Endothelial cell (in vitro differentiated cells): ENCODE measurements around the gene RPS13. TPM values are rescaled to one million over a fixed set of nuclear protein-coding genes. Genes with fewer than 3 reads are reported as not detected.

Experiments
- DNase-seq: peaks from one replicate; pipeline ENCODE4 v3.0.0; 2021; ENCODE audit warnings: low spot score
- H3K27ac Mint-ChIP-seq: one replicate; pipeline ENCODE4 v1.8.0; 2021; ENCODE audit warnings: mixed read lengths, inconsistent platforms; ENCODE audit not compliant: unreplicated experiment
- H3K27me3 Mint-ChIP-seq: one replicate; pipeline ENCODE4 v1.8.0; 2021; ENCODE audit warnings: mild to moderate bottlenecking, moderate library complexity, mixed read lengths, inconsistent platforms; ENCODE audit not compliant: unreplicated experiment
- H3K36me3 Mint-ChIP-seq: one replicate; pipeline ENCODE4 v1.8.0; 2021; ENCODE audit warnings: mild to moderate bottlenecking, low read depth, mixed read lengths, inconsistent platforms; ENCODE audit not compliant: unreplicated experiment
- H3K4me1 Mint-ChIP-seq: one replicate; pipeline ENCODE4 v1.8.0; 2021; ENCODE audit warnings: mild to moderate bottlenecking, mixed read lengths, inconsistent platforms; ENCODE audit not compliant: unreplicated experiment
- H3K4me3 Mint-ChIP-seq: one replicate; pipeline ENCODE4 v1.8.0; 2021; ENCODE audit warnings: mild to moderate bottlenecking, mixed read lengths, inconsistent platforms; ENCODE audit not compliant: unreplicated experiment
- H3K9me3 Mint-ChIP-seq: one replicate; pipeline ENCODE4 v1.8.0; 2021; ENCODE audit warnings: mixed read lengths, inconsistent platforms; ENCODE audit not compliant: unreplicated experiment
- CTCF ChIP-seq: fragments of 200-600 bp; sonication (generic); IDR thresholded peaks from one replicate; pipeline ENCODE4 v1.5.0; 2021; ENCODE audit warnings: antibody characterized with exemption; ENCODE audit not compliant: unreplicated experiment
- total RNA-seq: library from RNA; stranded (reverse); fragmentation: NEBNext Ultra II Directional; extraction: Animal tissue kit (Norgen Biotek cat#: 25700); gene quantifications from one replicate; pipeline ENCODE4 v1.2.1, GENCODE V29; 2021; ENCODE audit not compliant: unreplicated experiment

Gene RPS13
- total RNA-seq, 1 donor from 2014 or later = 1,185 TPM

DNA sequence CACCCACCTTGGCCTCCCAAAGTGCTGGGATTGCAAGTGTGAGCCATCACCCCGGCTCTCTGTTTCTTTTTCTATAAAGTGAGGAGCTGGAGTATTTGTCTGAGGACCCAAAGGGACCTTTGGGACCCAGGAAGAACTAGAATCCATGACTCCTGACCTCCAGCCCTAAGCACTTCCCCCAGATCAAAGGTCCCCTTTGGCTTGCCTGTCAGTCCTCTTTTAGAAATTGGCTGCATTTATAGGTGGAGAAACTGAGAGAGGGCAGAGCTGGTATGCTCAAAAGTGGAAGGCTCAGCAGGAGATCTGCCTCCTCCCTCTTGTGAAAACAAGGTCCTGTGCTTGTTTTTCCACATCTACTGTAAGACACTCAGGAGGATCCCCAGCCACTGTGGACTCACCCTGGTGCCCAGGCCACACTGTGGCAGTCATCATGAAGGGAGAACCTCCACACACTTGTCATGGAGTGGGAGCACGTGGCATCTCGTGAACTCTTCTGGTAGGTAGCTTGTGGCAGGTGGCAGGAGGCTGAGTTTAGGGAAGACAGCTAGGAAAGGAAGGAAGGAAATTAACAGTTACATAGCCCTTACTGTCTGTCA, 50.9 kb downstream of the RPS13 start:
- H3K9me3 Mint-ChIP-seq = no peaks in the 10 kb centered on the region
- H3K36me3 Mint-ChIP-seq = peaks cover 3% of the 10 kb centered on the region
- H3K27me3 Mint-ChIP-seq = no peaks in the 10 kb centered on the region
- no peak overlapping the region for H3K27ac Mint-ChIP-seq
- H3K4me3 Mint-ChIP-seq = no peak overlapping the region
- TF ChIP-seq CTCF = no peak
- no peak for DNase-seq
- peaks cover 4% of the 10 kb centered on the region for H3K4me1 Mint-ChIP-seq

GRCh38 chr11:17024924-17025323, 52.5 kb downstream of the RPS13 start:
- H3K36me3 Mint-ChIP-seq = no peaks in the 10 kb centered on the region
- H3K27ac Mint-ChIP-seq = no peak overlapping the region
- H3K9me3 Mint-ChIP-seq = no peaks in the 10 kb centered on the region
- DNase-seq = no peak
- H3K4me1 Mint-ChIP-seq = no peaks in the 10 kb centered on the region
- TF ChIP-seq CTCF = no peak
- no peaks in the 10 kb centered on the region for H3K27me3 Mint-ChIP-seq
- H3K4me3 Mint-ChIP-seq = no peak overlapping the region

Other genes with a start within 250 kb of the RPS13 start
- gene PLEKHA7, start 63.3 kb downstream of the RPS13 start, total RNA-seq = 8.2 TPM
- gene PIK3C2A, start 130.3 kb upstream of the RPS13 start, total RNA-seq = 84.6 TPM
- gene NUCB2, start 199.1 kb upstream of the RPS13 start, total RNA-seq = 76.8 TPM